HG02571 (cell line): ENCODE results near the gene MAG.
A peak's percentile ranks its signal among the peaks of the same experiment; 100 is the strongest.

Source experiments
- ATAC-seq: cut with Tn5 transposase; IDR thresholded peaks from one replicate; pipeline ENCODE4 v1.9.1; 2021; ENCODE audit warnings: mild to moderate bottlenecking, moderate library complexity; ENCODE audit not compliant: unreplicated experiment

Gene MAG

GRCh38 chr19:35265126-35265899, 26.6 kb upstream of the MAG start:
- ATAC-seq = no peak

GRCh38 chr19:35265900-35266519, 26.0 kb upstream of the MAG start:
- ATAC-seq = no peak

GRCh38 chr19:35266520-35267352, 25.2 kb upstream of the MAG start:
- ATAC-seq = no peak

- no peak for ATAC-seq
Observed at GRCh38 chr19:35267353-35267817, 24.6 kb upstream of the MAG start.

GRCh38 chr19:35267818-35268535, 24.0 kb upstream of the MAG start:
- peak; percentile 39 for ATAC-seq

- ATAC-seq = peak; percentile 16
Observed at GRCh38 chr19:35268536-35269437, 23.2 kb upstream of the MAG start, which contains the start of gene USF2. USF2 (plus strand) TSS chr19:35268962; CDS start chr19:35269102, 140 bp downstream.

- peak; percentile 40 for ATAC-seq
Observed at GRCh38 chr19:35269438-35270117, 22.4 kb upstream of the MAG start.

- ATAC-seq = no peak
Observed at GRCh38 chr19:35270381-35270811, 21.6 kb upstream of the MAG start.

- ATAC-seq = no peak
Observed at GRCh38 chr19:35271546-35271945, 20.4 kb upstream of the MAG start.

GRCh38 chr19:35272122-35272719, 19.7 kb upstream of the MAG start:
- ATAC-seq = no peak

GRCh38 chr19:35272954-35273649, 18.9 kb upstream of the MAG start:
- ATAC-seq = no peak

GRCh38 chr19:35273686-35274259, 18.2 kb upstream of the MAG start:
- ATAC-seq = no peak

GRCh38 chr19:35274323-35274722, 17.6 kb upstream of the MAG start:
- no peak for ATAC-seq

GRCh38 chr19:35276706-35277281, 15.2 kb upstream of the MAG start:
- ATAC-seq = no peak

GRCh38 chr19:35278578-35279284, 13.2 kb upstream of the MAG start:
- ATAC-seq = no peak

GRCh38 chr19:35279374-35279773, 12.6 kb upstream of the MAG start:
- ATAC-seq = no peak
